Tibial nerve (tissue), 4 donors: Measurements from ENCODE around the gene PFDN1. TPM values are rescaled to one million over a fixed set of nuclear protein-coding genes. Genes with fewer than 3 reads are reported as not detected.

Experiments
- DNase-seq, 2 donors: peaks; one replicate each; pipeline ENCODE4 v3.0.0-alpha.2; 2019; ENCODE audit warnings: low spot score in 2 of 2
- H3K27ac ChIP-seq, 4 donors: fragments of 200-600 bp; sonication (generic) in 3 of 4; one replicate each; pipeline ENCODE4 v1.5.1; 2017 to 2019; ENCODE audit warnings: mild to moderate bottlenecking in 1 of 4
- H3K27me3 ChIP-seq, 2 donors: fragments of 200-600 bp; sonication (generic) in 1 of 2; one replicate each; pipeline versions ENCODE4 v1.5.1 to v1.6.0; 2017 to 2019
- H3K36me3 ChIP-seq, 3 donors: fragments of 200-600 bp; sonication (generic); one replicate each; pipeline ENCODE4 v1.5.1; 2018 to 2019
- H3K4me1 ChIP-seq, 4 donors: fragments of 200-600 bp; sonication (generic) in 3 of 4; one replicate each; pipeline ENCODE4 v1.5.1; 2017 to 2019
- H3K4me3 ChIP-seq, 4 donors: fragments of 200-600 bp; sonication (generic) in 3 of 4; one replicate each; pipeline ENCODE4 v1.5.1; 2017 to 2019; ENCODE audit warnings: mild to moderate bottlenecking in 1 of 4, moderate library complexity in 1 of 4
- H3K9me3 ChIP-seq, 4 donors: fragments of 200-600 bp; sonication (generic) in 3 of 4; one replicate each; pipeline ENCODE4 v1.5.1; 2017 to 2019
- EP300 ChIP-seq, 2 donors: sonication (generic); formaldehyde crosslinking; IDR thresholded peaks; one replicate each; pipeline ENCODE4 v1.6.1; 2017; ENCODE audit warnings: antibody characterized with exemption in 2 of 2, mild to moderate bottlenecking in 1 of 2
- POLR2A ChIP-seq, 2 donors: fragments of 450-650 bp; IDR thresholded peaks; one replicate each; pipeline ENCODE4 v1.6.1; 2017; ENCODE audit warnings: antibody characterized with exemption in 2 of 2, mild to moderate bottlenecking in 2 of 2, moderate library complexity in 2 of 2
- WGBS, 2 donors: methylation state at CpG; one replicate each; pipeline ENCODE4 v1.1.5; 2018; 5-methylcytosine and 5-hydroxymethylcytosine counted together
- total RNA-seq, 4 donors: library from RNA; depleted of rRNA; stranded (reverse); fragments of >200 nt; gene quantifications; one replicate each; pipeline ENCODE4 v1.1.0, GENCODE V29; 2016
- TF ChIP-seq, protein P1 (sequence below), 5 experiments: fragments of 200-600 bp in 3 of 5; fragments of 450-650 bp in 2 of 5; sonication (generic) in 3 of 5; IDR thresholded peaks; one replicate each; pipeline ENCODE4 v1.5.1; 2016 to 2019; ENCODE audit warnings: antibody characterized with exemption in 5 of 5, mild to moderate bottlenecking in 3 of 5, moderate library complexity in 2 of 5

Gene PFDN1
- total RNA-seq, 4 donors from 2014 or later = 98.2 to 146 (median 109) TPM

DNA sequence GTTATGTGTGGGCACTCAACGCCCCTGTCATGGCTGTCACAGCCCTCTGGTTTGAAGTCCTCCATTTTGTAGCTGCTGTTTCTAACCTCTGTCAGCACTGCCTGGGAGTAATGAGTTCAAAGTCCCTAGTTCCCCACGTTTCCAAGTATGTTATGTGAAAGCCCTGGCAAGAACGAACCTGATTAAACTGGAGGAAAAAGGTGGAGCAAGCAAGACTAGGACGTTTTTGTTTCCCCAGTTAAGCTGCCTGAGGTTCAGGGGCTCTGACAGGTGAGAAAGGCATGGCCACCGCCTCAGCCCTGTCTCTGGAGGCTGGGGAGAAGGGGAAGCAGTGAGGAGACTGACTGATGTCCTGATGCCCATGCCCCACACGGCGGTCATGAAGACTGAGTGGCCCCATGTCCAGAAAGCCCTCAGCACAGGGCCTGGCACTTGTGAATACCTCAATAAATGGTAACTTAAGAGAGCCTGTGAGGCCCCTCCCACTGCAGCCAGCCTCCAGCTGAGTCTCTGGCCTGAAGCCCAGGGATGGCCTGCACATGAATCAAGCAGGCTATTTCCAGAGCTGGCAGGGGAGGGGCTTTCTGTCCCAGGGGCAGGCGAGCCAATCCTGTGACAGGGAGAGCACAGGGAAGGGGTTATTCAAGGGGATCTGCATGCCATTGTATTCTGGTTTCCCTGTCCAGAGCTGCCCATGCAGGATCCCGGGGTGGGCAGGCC is 61.8 kb downstream of the PFDN1 start:
- 27 to 44% methylated on average over 6 to 9 of the region's 9 CpGs for WGBS, 2 donors
- Histone ChIP-seq H3K27me3 (no peaks in the 10 kb centered on the region), H3K4me3 (no peak overlapping the region), H3K9me3 (no peaks in the 10 kb centered on the region), H3K4me1 (peaks cover 0 to 55% (median 32%) of the 10 kb centered on the region in 4 donors), H3K27ac (peak overlapping the region in 2 of 4 donors; percentile 53 to 67), H3K36me3 (peaks cover 0 to 21% (median 0%) of the 10 kb centered on the region in 3 donors)
- DNase-seq = peak; percentile 69 to 76
- peak in 1 of 2 donors; percentile 49 for TF ChIP-seq EP300 (IDR thresholded peaks at IDR 0.05)
- no peak for TF ChIP-seq POLR2A (IDR thresholded peaks at IDR 0.05)

DNA sequence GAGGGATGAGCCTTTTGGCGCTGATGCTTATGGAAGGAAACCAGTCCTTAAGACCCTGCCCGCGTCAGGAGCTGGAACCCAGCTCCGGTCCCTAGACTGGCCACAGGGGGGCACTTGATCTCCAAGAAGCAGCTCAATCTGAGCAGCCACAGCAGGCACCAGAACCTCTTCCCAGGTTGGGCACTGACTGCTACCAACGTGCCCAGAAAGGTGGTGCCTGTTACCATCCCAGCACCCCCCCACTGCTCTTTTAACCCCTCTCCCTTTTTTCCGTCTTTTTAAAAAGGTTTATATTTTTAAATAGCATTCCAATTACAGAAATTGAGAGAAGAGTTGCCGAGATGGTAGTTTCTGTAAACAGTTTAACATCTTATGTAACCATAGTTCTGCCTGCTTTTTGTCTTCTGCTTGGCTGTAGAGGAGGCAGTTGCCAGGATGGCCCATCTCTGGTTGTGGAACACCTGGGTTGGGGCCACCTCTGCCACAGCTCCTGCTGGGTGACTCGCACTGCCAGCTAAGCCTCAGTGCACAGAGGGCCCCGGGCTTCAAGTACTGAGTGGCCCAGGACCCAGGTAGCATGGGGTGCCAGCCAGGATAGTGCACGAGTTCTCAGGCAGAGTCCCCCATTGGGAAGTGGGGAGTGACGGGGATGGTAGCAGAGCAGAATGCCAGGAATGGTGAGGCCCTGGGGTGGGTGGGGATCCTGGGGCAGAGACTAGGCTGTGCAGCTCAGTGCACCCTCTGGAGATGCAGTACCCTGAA is 62.8 kb downstream of the PFDN1 start:
- Histone ChIP-seq H3K27me3 (no peaks in the 10 kb centered on the region), H3K4me3 (no peak overlapping the region), H3K9me3 (no peaks in the 10 kb centered on the region), H3K36me3 (peaks cover 0 to 13% (median 0%) of the 10 kb centered on the region in 3 donors), H3K27ac (peak overlapping the region in 2 of 4 donors; percentile 11 to 67), H3K4me1 (peaks cover 0 to 45% (median 25%) of the 10 kb centered on the region in 4 donors)
- WGBS, 2 donors = 46 to 48% methylated on average over 6 to 11 of the region's 11 CpGs
- no peak for TF ChIP-seq EP300 (IDR thresholded peaks at IDR 0.05)
- TF ChIP-seq, protein P1, sequence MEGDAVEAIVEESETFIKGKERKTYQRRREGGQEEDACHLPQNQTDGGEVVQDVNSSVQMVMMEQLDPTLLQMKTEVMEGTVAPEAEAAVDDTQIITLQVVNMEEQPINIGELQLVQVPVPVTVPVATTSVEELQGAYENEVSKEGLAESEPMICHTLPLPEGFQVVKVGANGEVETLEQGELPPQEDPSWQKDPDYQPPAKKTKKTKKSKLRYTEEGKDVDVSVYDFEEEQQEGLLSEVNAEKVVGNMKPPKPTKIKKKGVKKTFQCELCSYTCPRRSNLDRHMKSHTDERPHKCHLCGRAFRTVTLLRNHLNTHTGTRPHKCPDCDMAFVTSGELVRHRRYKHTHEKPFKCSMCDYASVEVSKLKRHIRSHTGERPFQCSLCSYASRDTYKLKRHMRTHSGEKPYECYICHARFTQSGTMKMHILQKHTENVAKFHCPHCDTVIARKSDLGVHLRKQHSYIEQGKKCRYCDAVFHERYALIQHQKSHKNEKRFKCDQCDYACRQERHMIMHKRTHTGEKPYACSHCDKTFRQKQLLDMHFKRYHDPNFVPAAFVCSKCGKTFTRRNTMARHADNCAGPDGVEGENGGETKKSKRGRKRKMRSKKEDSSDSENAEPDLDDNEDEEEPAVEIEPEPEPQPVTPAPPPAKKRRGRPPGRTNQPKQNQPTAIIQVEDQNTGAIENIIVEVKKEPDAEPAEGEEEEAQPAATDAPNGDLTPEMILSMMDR (IDR thresholded peaks at IDR 0.05) = peak; percentile 50 to 78 (median 61)
- peak in 1 of 2 donors; percentile 33 for DNase-seq

DNA sequence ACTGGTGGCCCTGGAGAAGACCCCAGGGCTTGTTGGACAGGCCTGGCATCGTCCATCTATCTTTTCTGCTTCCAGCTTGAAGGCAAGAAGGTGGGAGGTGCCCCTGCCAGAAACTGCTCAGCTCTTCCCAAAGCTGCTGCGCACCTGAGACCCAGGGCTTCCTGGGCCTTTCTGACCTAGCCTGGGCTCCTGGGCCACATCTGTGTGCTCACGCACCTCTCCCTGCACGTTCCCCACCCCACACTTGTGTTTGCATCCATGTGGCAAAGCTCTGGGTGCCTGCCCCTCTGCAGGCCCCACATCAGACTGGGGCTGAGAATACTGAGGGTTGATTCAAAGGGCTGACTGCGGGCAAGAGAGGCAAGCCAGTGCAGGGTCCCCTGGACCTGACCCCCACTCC is 63.4 kb downstream of the PFDN1 start:
- Histone ChIP-seq H3K4me1 (peaks cover 0 to 38% (median 21%) of the 10 kb centered on the region in 4 donors), H3K36me3 (peaks cover 0 to 13% (median 0%) of the 10 kb centered on the region in 3 donors), H3K9me3 (no peaks in the 10 kb centered on the region), H3K4me3 (no peak overlapping the region), H3K27me3 (no peaks in the 10 kb centered on the region), H3K27ac (peak overlapping the region in 1 of 4 donors; percentile 11)
- TF ChIP-seq POLR2A (IDR thresholded peaks at IDR 0.05) (no peak), EP300 (IDR thresholded peaks at IDR 0.05) (no peak)
- TF ChIP-seq, protein P1 (IDR thresholded peaks at IDR 0.05) = no peak
- WGBS, 2 donors = 89 to 90% methylated on average over 5 of the region's 5 CpGs
- DNase-seq = no peak

DNA sequence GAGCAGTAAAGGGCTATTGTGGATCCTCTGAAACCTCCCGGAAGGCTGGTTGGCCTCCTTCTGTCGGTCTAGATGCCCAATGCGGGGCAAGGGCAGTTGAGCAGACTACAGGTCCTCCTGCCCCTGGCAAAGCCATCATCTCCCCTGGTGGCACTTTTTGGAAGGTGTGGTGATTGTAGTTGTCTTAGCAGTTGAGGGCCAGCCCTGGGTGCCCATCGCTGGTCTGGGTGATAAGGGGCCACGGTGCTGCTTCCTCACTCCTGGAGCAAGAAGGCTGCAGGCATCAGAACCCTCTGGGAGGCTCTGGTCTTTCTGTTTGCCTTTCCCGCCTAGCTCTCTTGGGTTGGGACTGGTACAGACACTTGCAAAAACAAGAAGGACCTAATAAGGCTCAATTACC is 64.1 kb downstream of the PFDN1 start:
- WGBS, 2 donors = 88 to 94% methylated on average over 5 to 6 of the region's 6 CpGs
- Histone ChIP-seq H3K9me3 (no peaks in the 10 kb centered on the region), H3K36me3 (peaks cover 0 to 13% (median 0%) of the 10 kb centered on the region in 3 donors), H3K27ac (no peak overlapping the region), H3K4me3 (no peak overlapping the region), H3K27me3 (no peaks in the 10 kb centered on the region), H3K4me1 (peaks cover 0 to 35% (median 21%) of the 10 kb centered on the region in 4 donors)
- no peak for TF ChIP-seq POLR2A (IDR thresholded peaks at IDR 0.05)
- no peak for DNase-seq

DNA sequence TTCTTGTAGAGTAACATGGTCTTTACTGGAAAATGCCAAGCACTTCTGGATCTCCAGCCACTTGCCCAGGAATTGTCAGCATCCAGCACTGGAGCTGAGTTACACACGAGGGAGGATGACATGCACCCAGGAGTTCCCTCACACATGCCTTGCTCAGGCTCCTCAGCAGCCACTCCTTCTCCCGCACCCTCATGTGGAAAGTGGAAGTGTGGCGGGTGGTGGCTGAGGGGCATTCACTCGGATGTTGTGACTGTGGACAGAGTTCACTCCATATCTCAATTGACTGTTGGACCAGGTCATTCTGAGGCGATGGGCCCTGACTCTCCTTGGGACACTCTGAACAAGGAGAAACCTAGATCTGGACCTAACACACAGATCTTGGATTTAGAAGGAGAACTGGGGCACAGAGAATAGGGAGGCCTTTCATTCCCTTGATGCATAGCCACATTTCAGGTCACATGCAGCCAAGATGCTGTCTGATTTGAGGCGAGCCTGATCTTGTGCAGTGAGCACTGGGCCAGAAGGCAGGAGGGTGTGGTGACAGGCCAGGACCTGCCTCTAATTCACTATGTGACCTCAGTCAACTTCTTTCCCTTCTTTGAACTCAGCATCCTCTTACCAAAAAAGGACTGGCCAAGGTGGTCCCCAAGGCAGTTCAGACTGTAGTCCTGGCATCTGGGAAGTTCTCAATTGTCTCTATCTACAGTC is 65.9 kb downstream of the PFDN1 start:
- Histone ChIP-seq H3K27ac (no peak overlapping the region), H3K9me3 (no peaks in the 10 kb centered on the region), H3K36me3 (peaks cover 0 to 5% (median 0%) of the 10 kb centered on the region in 3 donors), H3K4me3 (no peak overlapping the region), H3K4me1 (peaks cover 0 to 25% (median 17%) of the 10 kb centered on the region in 4 donors), H3K27me3 (no peaks in the 10 kb centered on the region)
- WGBS, 2 donors = 77 to 84% methylated on average over 6 of the region's 6 CpGs
- TF ChIP-seq EP300 (IDR thresholded peaks at IDR 0.05) (no peak), POLR2A (IDR thresholded peaks at IDR 0.05) (no peak)
- TF ChIP-seq, protein P1 (IDR thresholded peaks at IDR 0.05) = no peak
- DNase-seq = no peak
